GM12875 (cell line): ENCODE data around the gene EMP3.

Experiments used
- H3K4me3 ChIP-seq: one replicate; pipeline ENCODE4 v1.5.1; 2011; ENCODE audit warnings: low read depth, low read length, control low read depth
- CTCF ChIP-seq: IDR thresholded peaks from 2 replicates; pipeline ENCODE4 v1.5.1; 2011; ENCODE audit warnings: low read depth, mild to moderate bottlenecking, control low read depth, inconsistent platforms, low read length, moderate library complexity, borderline replicate concordance; ENCODE audit not compliant: insufficient read depth

Gene EMP3

GRCh38 chr19:48325265-48325910 lies at the start of gene EMP3:
Gene EMP3, plus strand, starts transcription at chr19:48325552. Its CDS starts 1,293 bp downstream, at chr19:48326845.
- peak within 1 kb of the TSS; percentile 71 for H3K4me3 ChIP-seq
- TF ChIP-seq CTCF: no peak

GRCh38 chr19:48279747-48280146 lies 45.6 kb upstream of the EMP3 start:
- no peak overlapping the region for H3K4me3 ChIP-seq
- no peak for TF ChIP-seq CTCF

GRCh38 chr19:48283908-48284307 lies 41.4 kb upstream of the EMP3 start:
- TF ChIP-seq CTCF: no peak

GRCh38 chr19:48284896-48285295 lies 40.5 kb upstream of the EMP3 start:
- H3K4me3 ChIP-seq: no peak overlapping the region
- TF ChIP-seq CTCF: no peak

More at GRCh38 chr19:48283908-48284307, 41.4 kb upstream of the EMP3 start:
- H3K4me3 ChIP-seq: no peak overlapping the region

- no peak for TF ChIP-seq CTCF
These were observed 37.6 kb upstream of the EMP3 start for GRCh38 chr19:48287748-48288147.

GRCh38 chr19:48290401-48290770 lies 35.0 kb upstream of the EMP3 start:
- 0 out of 2 replicates have a peak, but pooled peaks have one; percentile 1 for TF ChIP-seq CTCF
- H3K4me3 ChIP-seq: no peak overlapping the region

More at GRCh38 chr19:48287748-48288147, 37.6 kb upstream of the EMP3 start:
- H3K4me3 ChIP-seq: no peak overlapping the region

- peak overlapping the region; percentile 47 for H3K4me3 ChIP-seq
- peak; percentile 96 for TF ChIP-seq CTCF
These were observed 34.4 kb upstream of the EMP3 start for GRCh38 chr19:48290771-48291488.

- H3K4me3 ChIP-seq: peak overlapping the region; percentile 47
These were observed 33.9 kb upstream of the EMP3 start for GRCh38 chr19:48291489-48291815.
